Tibial artery (tissue), 4 donors: ENCODE results near the gene CNIH1.
"Not testable (repeated sequence)": the region's sequence is repeated elsewhere in the genome, so short reads cannot be mapped to it uniquely, and the experiment has no call there.

Source experiments
- DNase-seq, 2 donors: peaks; one replicate each; pipeline ENCODE4 v3.0.0-alpha.2; 2019
- H3K27ac ChIP-seq, 2 donors: fragments of 200-600 bp; sonication (generic) in 1 of 2; 1 replicate in 1 of 2; 2 replicates in 1 of 2; pipeline ENCODE4 v1.5.1; 2018 to 2019; ENCODE audit warnings: mild to moderate bottlenecking in 1 of 2
- H3K27me3 ChIP-seq, 2 donors: fragments of 200-600 bp; sonication (generic) in 1 of 2; one replicate each; pipeline versions ENCODE4 v1.5.1 to v1.6.0; 2016 to 2019
- H3K36me3 ChIP-seq, 3 donors: fragments of 200-600 bp; sonication (generic) in 2 of 3; one replicate each; pipeline ENCODE4 v1.5.1; 2016 to 2019; ENCODE audit warnings: mild to moderate bottlenecking in 2 of 3
- H3K4me1 ChIP-seq, 4 donors: fragments of 200-600 bp; sonication (generic) in 2 of 4; 1 replicate in 3 of 4; 2 replicates in 1 of 4; pipeline ENCODE4 v1.5.1; 2016 to 2019
- H3K4me3 ChIP-seq, 2 donors: fragments of 200-600 bp; sonication (generic) in 1 of 2; 1 replicate in 1 of 2; 2 replicates in 1 of 2; pipeline ENCODE4 v1.5.1; 2018 to 2019; ENCODE audit warnings: mild to moderate bottlenecking in 2 of 2
- H3K9me3 ChIP-seq, 3 donors: fragments of 200-600 bp; sonication (generic) in 1 of 3; one replicate each; pipeline ENCODE4 v1.5.1; 2016 to 2019
- intact Hi-C: fragments of 100-400 bp; cut with DNase I; formaldehyde crosslinking; loops from one replicate; pipeline ENCODE4 v1.15.0; 2023; ENCODE audit warnings: low total_unique reads
- TF ChIP-seq, protein P1 (sequence below), 2 experiments: fragments of 200-600 bp in 1 of 2; fragments of 450-650 bp in 1 of 2; IDR thresholded peaks; one replicate each; pipeline ENCODE4 v1.5.1; 2017 to 2019; ENCODE audit warnings: antibody characterized with exemption in 2 of 2, mild to moderate bottlenecking in 1 of 2, moderate library complexity in 1 of 2

Gene CNIH1

DNA sequence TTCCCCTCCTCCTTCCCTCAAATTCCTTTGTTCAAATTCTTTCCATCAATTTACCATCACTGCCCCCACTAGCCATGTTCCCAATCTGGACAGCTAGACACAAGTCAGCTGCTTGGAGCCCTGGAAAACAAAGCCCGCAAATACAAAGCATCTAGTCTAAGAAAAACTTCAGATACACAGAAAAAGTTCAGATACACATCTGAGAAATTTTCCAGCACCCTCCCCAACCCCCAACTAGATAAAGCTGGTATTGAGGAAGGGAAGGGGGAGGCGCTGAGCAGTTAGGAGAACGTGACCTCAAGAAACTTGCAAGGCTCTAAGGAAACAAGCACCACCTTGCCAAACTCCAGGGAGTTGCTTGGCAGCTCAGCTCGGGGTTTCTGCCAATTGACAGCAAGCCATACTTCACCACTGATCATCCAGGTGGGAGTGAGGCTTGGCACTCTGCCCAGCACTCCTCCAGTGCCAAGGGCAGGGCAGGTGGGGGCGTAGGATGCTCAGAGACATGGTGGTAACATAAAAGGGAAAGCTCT lies 5.1 kb upstream of the CNIH1 start:
- H3K36me3 ChIP-seq: no peaks in the 10 kb centered on the region
- no peak overlapping the region for H3K4me3 ChIP-seq
- H3K4me1 ChIP-seq: peaks cover 0 to 10% (median 1%) of the 10 kb centered on the region in 4 donors
- no peak overlapping the region for H3K27ac ChIP-seq
- no peaks in the 10 kb centered on the region for H3K9me3 ChIP-seq
- no peaks in the 10 kb centered on the region for H3K27me3 ChIP-seq
- intact Hi-C loops: no loop called here
- TF ChIP-seq, protein P1, sequence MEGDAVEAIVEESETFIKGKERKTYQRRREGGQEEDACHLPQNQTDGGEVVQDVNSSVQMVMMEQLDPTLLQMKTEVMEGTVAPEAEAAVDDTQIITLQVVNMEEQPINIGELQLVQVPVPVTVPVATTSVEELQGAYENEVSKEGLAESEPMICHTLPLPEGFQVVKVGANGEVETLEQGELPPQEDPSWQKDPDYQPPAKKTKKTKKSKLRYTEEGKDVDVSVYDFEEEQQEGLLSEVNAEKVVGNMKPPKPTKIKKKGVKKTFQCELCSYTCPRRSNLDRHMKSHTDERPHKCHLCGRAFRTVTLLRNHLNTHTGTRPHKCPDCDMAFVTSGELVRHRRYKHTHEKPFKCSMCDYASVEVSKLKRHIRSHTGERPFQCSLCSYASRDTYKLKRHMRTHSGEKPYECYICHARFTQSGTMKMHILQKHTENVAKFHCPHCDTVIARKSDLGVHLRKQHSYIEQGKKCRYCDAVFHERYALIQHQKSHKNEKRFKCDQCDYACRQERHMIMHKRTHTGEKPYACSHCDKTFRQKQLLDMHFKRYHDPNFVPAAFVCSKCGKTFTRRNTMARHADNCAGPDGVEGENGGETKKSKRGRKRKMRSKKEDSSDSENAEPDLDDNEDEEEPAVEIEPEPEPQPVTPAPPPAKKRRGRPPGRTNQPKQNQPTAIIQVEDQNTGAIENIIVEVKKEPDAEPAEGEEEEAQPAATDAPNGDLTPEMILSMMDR (IDR thresholded peaks at IDR 0.05): no peak
- DNase-seq: no peak

DNA sequence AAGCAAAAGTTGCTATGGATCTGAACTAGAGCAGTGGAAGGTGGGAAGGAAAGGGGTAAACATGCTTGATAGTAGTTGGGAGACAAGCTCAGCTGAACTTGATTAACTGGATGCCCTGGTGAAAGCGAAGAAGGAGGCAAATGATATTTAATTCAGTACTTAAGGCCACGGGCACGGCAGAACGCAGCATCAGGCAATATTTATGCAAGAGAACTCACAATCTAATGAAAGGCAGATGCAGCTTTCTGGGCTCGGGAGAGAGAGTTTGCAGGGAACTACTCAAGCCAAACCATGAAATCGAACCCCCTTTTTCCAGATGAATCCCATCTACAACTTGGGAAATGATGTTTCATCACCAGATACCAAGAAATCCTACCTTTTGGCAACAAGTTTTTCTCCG lies 3.5 kb upstream of the CNIH1 start:
- Histone ChIP-seq H3K4me1 (peaks cover 0 to 17% (median 7%) of the 10 kb centered on the region in 4 donors), H3K4me3 (no peak overlapping the region), H3K9me3 (no peaks in the 10 kb centered on the region), H3K27ac (no peak overlapping the region), H3K36me3 (no peaks in the 10 kb centered on the region), H3K27me3 (no peaks in the 10 kb centered on the region)
- intact Hi-C loops: no loop called here
- DNase-seq: no peak
- TF ChIP-seq, protein P1 (IDR thresholded peaks at IDR 0.05): no peak

DNA sequence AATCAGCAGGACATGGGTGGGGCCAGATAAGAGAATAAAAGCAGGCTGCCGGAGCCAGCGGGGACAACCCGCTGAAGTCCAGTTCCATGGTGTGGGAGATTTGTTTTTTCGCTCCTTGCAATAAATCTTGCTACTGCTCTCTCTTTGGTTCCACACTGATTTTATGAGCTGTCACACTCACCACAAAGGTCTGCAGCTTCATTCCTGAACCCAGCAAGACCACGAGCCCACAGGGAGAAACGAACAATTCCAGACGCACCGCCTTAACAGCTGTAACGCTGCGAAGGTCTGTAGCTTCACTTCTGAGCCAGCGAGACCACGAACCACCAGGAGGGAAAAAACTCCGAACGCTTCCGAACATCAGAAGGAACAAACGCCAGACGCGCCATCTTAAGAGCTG lies 2.8 kb upstream of the CNIH1 start:
- TF ChIP-seq, protein P1 (IDR thresholded peaks at IDR 0.05): no peak
- no peaks in the 10 kb centered on the region for H3K9me3 ChIP-seq
- DNase-seq: no peak
- peaks cover 0 to 24% (median 11%) of the 10 kb centered on the region in 4 donors for H3K4me1 ChIP-seq
- intact Hi-C loops: no loop called here
- no peak overlapping the region for H3K27ac ChIP-seq
- H3K27me3 ChIP-seq: no peaks in the 10 kb centered on the region
- no peaks in the 10 kb centered on the region for H3K36me3 ChIP-seq
- no peak overlapping the region for H3K4me3 ChIP-seq

DNA sequence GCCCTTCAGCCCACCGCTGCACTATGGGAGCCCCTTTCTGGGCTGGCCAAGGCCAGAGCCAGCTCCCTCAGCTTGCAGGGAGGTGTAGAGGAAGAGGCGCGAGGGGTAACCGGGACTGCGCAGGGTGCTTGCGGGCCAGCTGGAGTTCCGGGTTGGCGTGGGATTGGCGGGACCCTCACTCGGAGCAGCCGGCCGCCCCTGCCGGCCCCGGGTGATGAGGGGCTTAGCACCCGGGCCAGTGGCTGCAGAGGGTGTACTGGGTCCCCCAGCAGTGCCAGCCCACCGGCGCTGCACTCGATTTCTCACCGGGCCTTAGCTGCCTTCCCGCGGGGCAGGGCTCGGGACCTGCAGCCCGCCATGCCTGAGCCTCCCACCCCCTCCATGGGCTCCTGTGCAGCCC lies 1.8 kb upstream of the CNIH1 start:
- H3K27ac ChIP-seq, H3K27me3 ChIP-seq, H3K36me3 ChIP-seq, intact Hi-C loops, H3K9me3 ChIP-seq, DNase-seq, H3K4me3 ChIP-seq: not testable (repeated sequence)
- peaks cover 0 to 24% (median 11%) of the 10 kb centered on the region in 4 donors for H3K4me1 ChIP-seq

DNA sequence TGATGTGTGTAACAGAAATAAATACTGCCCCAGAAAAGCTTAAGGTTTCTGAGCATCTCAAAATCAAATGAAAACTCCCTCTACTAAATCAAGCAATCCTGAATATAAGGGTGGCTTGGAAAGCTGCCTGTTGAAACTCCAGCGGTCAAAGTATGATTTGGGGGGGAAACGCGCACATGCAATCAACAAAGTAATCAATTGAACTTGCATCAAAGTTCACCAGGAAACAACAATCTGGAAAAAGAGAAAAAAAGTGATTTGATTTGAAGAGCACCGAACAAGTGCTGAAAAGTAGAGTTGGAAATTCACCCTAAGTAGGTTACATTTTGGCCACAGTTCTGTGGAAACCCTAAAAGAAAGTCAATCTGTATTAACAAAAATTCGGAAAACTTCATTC lies 700 bp downstream of the CNIH1 start:
- Histone ChIP-seq H3K36me3 (no peaks in the 10 kb centered on the region), H3K27me3 (no peaks in the 10 kb centered on the region), H3K9me3 (no peaks in the 10 kb centered on the region), H3K4me1 (peaks cover 0 to 25% (median 15%) of the 10 kb centered on the region in 4 donors), H3K4me3 (peak overlapping the region; percentile 70 to 75), H3K27ac (peak overlapping the region; percentile 76 to 91)
- DNase-seq: no peak
- intact Hi-C loops: loop anchor here (2.0 kb wide), 2 partner anchors 44 to 68 kb away; partner anchors contain the start of genes CDKN3 and CGRRF1
- TF ChIP-seq, protein P1 (IDR thresholded peaks at IDR 0.05): no peak

DNA sequence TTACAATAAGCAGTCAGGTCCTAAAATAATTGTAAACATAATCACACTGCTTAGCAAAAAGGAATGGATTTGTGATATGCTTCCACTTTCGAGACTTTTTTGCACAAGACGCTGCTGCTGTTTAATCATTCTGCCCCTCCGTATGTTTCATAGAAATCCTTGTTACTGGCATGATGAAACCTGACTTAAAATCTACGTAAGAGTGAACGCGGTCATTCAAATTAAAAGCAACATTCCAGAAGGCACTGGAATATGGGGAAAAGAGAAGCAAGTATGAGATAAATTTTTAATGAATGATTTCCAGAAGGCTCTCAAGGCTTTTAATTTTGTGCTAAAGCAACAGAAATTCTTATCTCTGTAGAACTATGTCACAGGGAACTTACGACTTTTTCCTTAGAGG lies 1.1 kb downstream of the CNIH1 start:
- Histone ChIP-seq H3K4me1 (peaks cover 0 to 29% (median 15%) of the 10 kb centered on the region in 4 donors), H3K9me3 (no peaks in the 10 kb centered on the region), H3K36me3 (no peaks in the 10 kb centered on the region), H3K27me3 (no peaks in the 10 kb centered on the region), H3K27ac (peak overlapping the region; percentile 76 to 91), H3K4me3 (peak overlapping the region; percentile 70 to 75)
- intact Hi-C loops: loop anchor here (2.0 kb wide), 2 partner anchors 43 to 69 kb away; partner anchors contain the start of genes CDKN3 and CGRRF1
- no peak for DNase-seq
- TF ChIP-seq, protein P1 (IDR thresholded peaks at IDR 0.05): no peak
